PC-3 (cell line): ENCODE results near the gene PNLIP. TPM values are rescaled to one million over a fixed set of nuclear protein-coding genes. Genes with fewer than 3 reads are reported as not detected.

Source experiments
- ATAC-seq: fragments of 200-7000 bp; cut with Tn5 transposase; 2 replicates; pipeline ENCODE4 v1.9.1; 2020; ENCODE audit warnings: mild to moderate bottlenecking, moderate library complexity
- BruUV-seq: library from RNA; stranded (reverse); fragments of 400-500 nt; replicated peaks from 2 replicates; lab custom pipeline; 2021; lab: Mats Ljungman, UMichigan
- CTCF ChIA-PET: fragments of 300-600 bp; sonication (Branson Sonifier 250); formaldehyde crosslinking; loops from one replicate; lab custom pipeline; 2022; ENCODE audit warnings: antibody characterized with exemption; lab: Charles Lee
- POLR2A ChIA-PET: fragments of 300-600 bp; sonication (Branson Sonifier 250); formaldehyde crosslinking; loops from one replicate; lab custom pipeline; 2022; ENCODE audit warnings: antibody characterized with exemption; ENCODE audit not compliant: unreplicated experiment; lab: Charles Lee
- DNase-seq: peaks from one replicate; pipeline ENCODE4 v3.0.0-alpha.2; 2015
- H2AFZ ChIP-seq: fragments of 300-600 bp; sonication (generic); 2 replicates; pipeline ENCODE4 v1.6.0; 2016; ENCODE audit warnings: antibody characterized with exemption, low read length
- H3F3A ChIP-seq: fragments of 300-600 bp; sonication (generic); one replicate; pipeline ENCODE4 v1.6.0; 2017; ENCODE audit warnings: antibody characterized with exemption, low read length, control low read depth, mild to moderate bottlenecking; ENCODE audit not compliant: unreplicated experiment
- H3K27ac ChIP-seq: fragments of 300-600 bp; sonication (generic); 2 replicates; pipeline ENCODE4 v1.5.1; 2016; ENCODE audit warnings: mild to moderate bottlenecking, low read length
- H3K27me3 ChIP-seq: fragments of 300-600 bp; sonication (generic); 2 replicates; pipeline ENCODE4 v1.6.1; 2016; ENCODE audit warnings: low read length, mixed read lengths
- H3K36me3 ChIP-seq: fragments of 300-600 bp; sonication (generic); 2 replicates; pipeline ENCODE4 v1.6.1; 2016; ENCODE audit warnings: low read depth, mixed run types, low read length, mixed read lengths
- H3K4me1 ChIP-seq: fragments of 300-600 bp; sonication (generic); 2 replicates; pipeline ENCODE4 v1.5.1; 2016; ENCODE audit warnings: low read length; ENCODE audit not compliant: insufficient read depth
- H3K4me2 ChIP-seq: fragments of 300-600 bp; sonication (generic); 2 replicates; pipeline ENCODE4 v1.6.0; 2016; ENCODE audit warnings: low read length
- H3K4me3 ChIP-seq: fragments of 300-600 bp; sonication (generic); 2 replicates; pipeline ENCODE4 v1.5.1; 2016; ENCODE audit warnings: mild to moderate bottlenecking, low read length, mixed read lengths
- H3K79me2 ChIP-seq: fragments of 300-600 bp; sonication (generic); 2 replicates; pipeline ENCODE4 v1.6.1; 2017; ENCODE audit warnings: low read length, mixed read lengths
- H3K9ac ChIP-seq: fragments of 300-600 bp; sonication (generic); 2 replicates; pipeline ENCODE4 v1.6.0; 2016; ENCODE audit warnings: mild to moderate bottlenecking, low read length
- H3K9me2 ChIP-seq: fragments of 300-600 bp; sonication (generic); replicated peaks from 2 replicates; pipeline ENCODE4 v1.6.1; 2016; ENCODE audit warnings: mixed run types, low read length, mixed read lengths
- H3K9me3 ChIP-seq: fragments of 300-600 bp; sonication (generic); 2 replicates; pipeline ENCODE4 v1.6.1; 2016; ENCODE audit warnings: low read length, mixed read lengths
- H4K20me1 ChIP-seq: fragments of 300-600 bp; sonication (generic); 2 replicates; pipeline ENCODE4 v1.6.1; 2016; ENCODE audit warnings: low read length, mixed read lengths
- CTCF ChIP-seq: fragments of 300-600 bp; sonication (generic); conservative IDR thresholded peaks from 2 replicates; pipeline ENCODE4 v1.5.1; 2017; ENCODE audit warnings: antibody characterized with exemption, low read depth, mild to moderate bottlenecking, low read length
- EZH2 ChIP-seq: fragments of 300-600 bp; sonication (generic); IDR thresholded peaks from one replicate; pipeline ENCODE4 v1.6.1; 2017; ENCODE audit warnings: antibody characterized with exemption, mild to moderate bottlenecking, low read length; ENCODE audit not compliant: unreplicated experiment
- EZH2phosphoT487 ChIP-seq: fragments of 300-600 bp; sonication (generic); IDR thresholded peaks from 2 replicates; pipeline ENCODE4 v1.6.1; 2018; ENCODE audit warnings: mild to moderate bottlenecking, antibody characterized with exemption, low read length, borderline replicate concordance
- intact Hi-C: fragments of 100-400 bp; cut with micrococcal nuclease; formaldehyde crosslinking; loops from 2 replicates; pipeline ENCODE4 v1.9.0; 2023
- total RNA-seq: library from RNA; depleted of rRNA; stranded (reverse); fragments of >200 nt; gene quantifications from 2 replicates; pipeline ENCODE4 v1.2.3, GENCODE V29; 2014

PNLIP gene
- total RNA-seq, 1 experiment from 2014 or later: not detected

- ATAC-seq: no peak
- TF ChIP-seq EZH2 (no peak), EZH2phosphoT487 (no peak), CTCF (no peak)
- H4K20me1 ChIP-seq: no peaks in the 10 kb centered on the region
- H3K27ac ChIP-seq: no peak overlapping the region
- H3K4me3 ChIP-seq: no peak overlapping the region
- H3K4me2 ChIP-seq: no peak overlapping the region
- CTCF ChIA-PET: no interaction called here
- DNase-seq: no peak
- H3K79me2 ChIP-seq: no peaks in the 10 kb centered on the region
- no peaks in the 10 kb centered on the region for H3K4me1 ChIP-seq
- H3K9me2 ChIP-seq: no peaks in the 10 kb centered on the region
- H3F3A ChIP-seq: no peaks in the 10 kb centered on the region
- H3K27me3 ChIP-seq: peaks cover 24% of the 10 kb centered on the region; the same call in 1 of the 2 replicates
- no TSS peak for BruUV-seq
- H2AFZ ChIP-seq: no peak overlapping the region
- POLR2A ChIA-PET: no interaction called here
- H3K9ac ChIP-seq: no peak overlapping the region
- no peaks in the 10 kb centered on the region for H3K9me3 ChIP-seq
- intact Hi-C loops: no loop called here
- H3K36me3 ChIP-seq: no peaks in the 10 kb centered on the region
Observed at GRCh38 chr10:116511365-116511764, 34.4 kb upstream of the PNLIP start.

GRCh38 chr10:116521424-116522290 lies 24.1 kb upstream of the PNLIP start:
- BruUV-seq: no TSS peak
- H2AFZ ChIP-seq: no peak overlapping the region
- H3K27ac ChIP-seq: no peak overlapping the region
- ChIA-PET CTCF (no interaction called here), POLR2A (no interaction called here)
- H3K9me2 ChIP-seq: no peaks in the 10 kb centered on the region
- H3K79me2 ChIP-seq: no peaks in the 10 kb centered on the region
- ATAC-seq (no peak), DNase-seq (peak; percentile 60)
- no peaks in the 10 kb centered on the region for H3K4me1 ChIP-seq
- H3F3A ChIP-seq: no peaks in the 10 kb centered on the region
- intact Hi-C loops: no loop called here
- H3K9ac ChIP-seq: no peak overlapping the region
- peaks cover 25% of the 10 kb centered on the region for H3K27me3 ChIP-seq
- no peak overlapping the region for H3K4me3 ChIP-seq
- no peaks in the 10 kb centered on the region for H3K9me3 ChIP-seq
- TF ChIP-seq EZH2 (no peak), CTCF (peak; percentile 75), EZH2phosphoT487 (no peak)
- no peaks in the 10 kb centered on the region; the same call in 1 of the 2 replicates for H3K36me3 ChIP-seq
- no peak overlapping the region for H3K4me2 ChIP-seq
- no peaks in the 10 kb centered on the region for H4K20me1 ChIP-seq

GRCh38 chr10:116522803-116523381 lies 22.8 kb upstream of the PNLIP start:
- BruUV-seq: no TSS peak
- Histone ChIP-seq H3K9me2 (no peaks in the 10 kb centered on the region), H3K9me3 (no peaks in the 10 kb centered on the region), H3K4me1 (no peaks in the 10 kb centered on the region), H3K27me3 (peaks cover 25% of the 10 kb centered on the region), H3K9ac (no peak overlapping the region), H2AFZ (no peak overlapping the region), H3K4me3 (no peak overlapping the region), H3K27ac (no peak overlapping the region), H3F3A (no peaks in the 10 kb centered on the region), H3K4me2 (no peak overlapping the region), H4K20me1 (no peaks in the 10 kb centered on the region), H3K79me2 (no peaks in the 10 kb centered on the region), H3K36me3 (no peaks in the 10 kb centered on the region; the same call in 1 of the 2 replicates)
- CTCF ChIA-PET: no interaction called here
- no peak for ATAC-seq
- no peak for DNase-seq
- intact Hi-C loops: no loop called here
- POLR2A ChIA-PET: no interaction called here
- no peak for TF ChIP-seq CTCF
- no peak for TF ChIP-seq EZH2phosphoT487
- TF ChIP-seq EZH2: no peak
